Fibroblast of lung (primary cell): Measurements from ENCODE around the gene LDHA.

Source experiments
- CTCF ChIP-seq, 2 donors: IDR thresholded peaks in 1 of 2; conservative IDR thresholded peaks in 1 of 2; 1 replicate in 1 of 2; 2 replicates in 1 of 2; pipeline ENCODE4 v1.5.1; 2011 to 2012; ENCODE audit warnings: low read length in 2 of 2, control low read depth in 1 of 2, inconsistent platforms in 1 of 2, low read depth in 1 of 2, mild to moderate bottlenecking in 1 of 2
- EZH2 ChIP-seq: IDR thresholded peaks from 2 replicates; pipeline ENCODE4 v1.5.1; 2012; ENCODE audit warnings: low read length, control low read depth, mild to moderate bottlenecking; ENCODE audit errors: missing control alignments

- TF ChIP-seq EZH2: no peak
- TF ChIP-seq CTCF (conservative IDR thresholded peaks at IDR 0.05 in 1 of 2, IDR thresholded peaks at IDR 0.05 in 1 of 2; ENCODE audit: low read depth in 1 of 2, low read length in 2 of 2): no peak
These were observed 10.2 kb upstream of the LDHA start for GRCh38 chr11:18384157-18384641.
